H1 (cell line): ENCODE measurements around the gene COQ8B. TPM values are rescaled to one million over a fixed set of nuclear protein-coding genes. Genes with fewer than 3 reads are reported as not detected.

Experiments used
- CTCF ChIA-PET: fragments of 300-600 bp; sonication (Branson Sonifier 250); formaldehyde crosslinking; loops from one replicate; lab custom pipeline; 2021; ENCODE audit not compliant: partially characterized antibody; lab: Charles Lee
- POLR2A ChIA-PET: fragments of 300-600 bp; sonication (Branson Sonifier 250); formaldehyde crosslinking; loops from one replicate; lab custom pipeline; 2021; ENCODE audit warnings: inconsistent platforms; ENCODE audit not compliant: partially characterized antibody; lab: Charles Lee
- DNase-seq, 2 experiments: peaks; one replicate each; pipeline versions ENCODE4 v3.0.0 to v3.0.0-alpha.2; 2010 to 2022; ENCODE audit warnings: low spot score in 2 of 2, low read depth in 1 of 2, mixed read lengths in 1 of 2
- FAIRE-seq: peaks from 2 replicates; lab custom pipeline; 2011; peaks lifted over from hg19 to GRCh38; lab: Jason Lieb, UNC
- H2AFZ ChIP-seq: 2 replicates; pipeline ENCODE4 v1.8.1; 2012; ENCODE audit warnings: low read length, inconsistent platforms
- H2AK5ac ChIP-seq: 2 replicates; pipeline ENCODE4 v1.6.1; 2013; ENCODE audit warnings: low read depth, low read length
- H2BK120ac ChIP-seq: replicated peaks from 2 replicates; pipeline ENCODE3; 2013; ENCODE audit warnings: low read depth, low read length, inconsistent platforms
- H2BK12ac ChIP-seq: 2 replicates; pipeline ENCODE4 v1.6.1; 2013; ENCODE audit warnings: low read depth, low read length
- H2BK15ac ChIP-seq: 2 replicates; pipeline ENCODE4 v1.6.1; 2013; ENCODE audit warnings: low read length
- H2BK20ac ChIP-seq: 2 replicates; pipeline ENCODE4 v1.6.1; 2013; ENCODE audit warnings: low read length
- H2BK5ac ChIP-seq: 2 replicates; pipeline ENCODE4 v1.6.1; 2013; ENCODE audit warnings: low read depth, low read length
- H3K14ac ChIP-seq: 2 replicates; pipeline ENCODE4 v1.6.1; 2013; ENCODE audit warnings: inconsistent platforms; ENCODE audit not compliant: insufficient read length
- H3K18ac ChIP-seq: 2 replicates; pipeline ENCODE4 v1.6.1; 2013; ENCODE audit warnings: low read length; ENCODE audit errors: extremely low read depth
- H3K23ac ChIP-seq: 2 replicates; pipeline ENCODE4 v1.6.1; 2013; ENCODE audit warnings: inconsistent platforms; ENCODE audit not compliant: insufficient read length
- H3K23me2 ChIP-seq: 2 replicates; pipeline ENCODE4 v1.6.1; 2013; ENCODE audit warnings: low read depth, low read length
- H3K27ac ChIP-seq: 2 replicates; pipeline ENCODE4 v1.6.1; 2011; ENCODE audit warnings: low read depth, low read length, inconsistent platforms
- H3K27me3 ChIP-seq, 4 experiments: replicated peaks in 1 of 4; 1 replicate in 1 of 4; 2 replicates in 3 of 4; pipeline versions ENCODE4 v1.6.1 to v1.8.1; 2011 to 2013; ENCODE audit warnings: low read length in 3 of 4, mild to moderate bottlenecking in 3 of 4, inconsistent platforms in 2 of 4, mixed read lengths in 2 of 4, moderate library complexity in 1 of 4; ENCODE audit not compliant: control insufficient read depth in 3 of 4, insufficient read depth in 3 of 4; ENCODE audit errors: extremely low read depth in 1 of 4
- H3K36me3 ChIP-seq, 4 experiments: 2 replicates each; pipeline versions ENCODE4 v1.6.1 to v1.8.1; 2011 to 2013; ENCODE audit warnings: mild to moderate bottlenecking in 4 of 4, low read length in 3 of 4, moderate library complexity in 2 of 4, control low read depth in 1 of 4, inconsistent platforms in 1 of 4; ENCODE audit not compliant: insufficient read depth in 4 of 4, control insufficient read depth in 2 of 4
- H3K4ac ChIP-seq: replicated peaks from 2 replicates; pipeline ENCODE3; 2013; ENCODE audit warnings: low read length, low read depth, mixed read lengths, inconsistent platforms; ENCODE audit not compliant: insufficient read length
- H3K4me1 ChIP-seq, 4 experiments: replicated peaks in 1 of 4; 1 replicate in 1 of 4; 2 replicates in 3 of 4; pipeline versions ENCODE4 v1.6.1 to v1.8.1; 2011 to 2013; ENCODE audit warnings: low read length in 3 of 4, inconsistent platforms in 2 of 4, mixed read lengths in 1 of 4; ENCODE audit not compliant: insufficient read depth in 4 of 4, control insufficient read depth in 3 of 4
- H3K4me2 ChIP-seq, 2 experiments: 2 replicates each; pipeline versions ENCODE4 v1.6.1 to v1.8.1; 2011 to 2013; ENCODE audit warnings: low read depth in 2 of 2, low read length in 2 of 2, control low read depth in 1 of 2, inconsistent platforms in 1 of 2, mild to moderate bottlenecking in 1 of 2; ENCODE audit not compliant: insufficient read depth in 1 of 2
- H3K4me3 ChIP-seq, 4 experiments: fragments of 200-600, 300-600 bp in 1 of 4; sonication (generic), shearing (Covaris generic), sonication (Bioruptor Twin) in 1 of 4; 2 replicates each; pipeline versions ENCODE4 v1.5.1 to v1.8.1; 2011 to 2016; ENCODE audit warnings: low read length in 4 of 4, low read depth in 3 of 4, control low read depth in 2 of 4, inconsistent platforms in 2 of 4, mild to moderate bottlenecking in 2 of 4, mixed read lengths in 1 of 4, moderate library complexity in 1 of 4; ENCODE audit not compliant: insufficient read depth in 2 of 4; ENCODE audit errors: extremely low read depth in 1 of 4
- H3K56ac ChIP-seq: replicated peaks from 2 replicates; pipeline ENCODE3; 2013; ENCODE audit warnings: low read depth, mild to moderate bottlenecking, mixed read lengths, low read length, inconsistent platforms; ENCODE audit not compliant: insufficient read length
- H3K79me1 ChIP-seq: 2 replicates; pipeline ENCODE4 v1.6.1; 2013; ENCODE audit warnings: low read depth, low read length, control low read depth
- H3K79me2 ChIP-seq, 2 experiments: 2 replicates each; pipeline versions ENCODE4 v1.6.1 to v1.8.1; 2012 to 2013; ENCODE audit warnings: low read length in 2 of 2, mild to moderate bottlenecking in 2 of 2, inconsistent platforms in 1 of 2; ENCODE audit not compliant: insufficient read depth in 2 of 2, control insufficient read depth in 1 of 2
- H3K9ac ChIP-seq, 4 experiments: replicated peaks in 1 of 4; 1 replicate in 1 of 4; 2 replicates in 3 of 4; pipeline versions ENCODE4 v1.6.1 to v1.8.1; 2011 to 2013; ENCODE audit warnings: low read depth in 3 of 4, low read length in 3 of 4, control low read depth in 2 of 4, mild to moderate bottlenecking in 2 of 4, moderate library complexity in 2 of 4, inconsistent platforms in 1 of 4; ENCODE audit errors: extremely low read depth in 1 of 4
- H3K9me3 ChIP-seq, 2 experiments: 2 replicates each; pipeline versions ENCODE4 v1.6.1 to v1.8.1; 2012 to 2013; ENCODE audit warnings: mild to moderate bottlenecking in 2 of 2, moderate library complexity in 2 of 2, control low read depth in 1 of 2, inconsistent platforms in 1 of 2, low read depth in 1 of 2, low read length in 1 of 2, mixed read lengths in 1 of 2; ENCODE audit not compliant: insufficient read depth in 2 of 2
- H4K20me1 ChIP-seq, 2 experiments: replicated peaks in 1 of 2; 2 replicates each; pipeline versions ENCODE3 to v1.8.1; 2011 to 2013; ENCODE audit warnings: inconsistent platforms in 2 of 2, low read length in 2 of 2, mild to moderate bottlenecking in 1 of 2; ENCODE audit not compliant: insufficient read depth in 2 of 2, control insufficient read depth in 1 of 2
- H4K5ac ChIP-seq: 2 replicates; pipeline ENCODE4 v1.6.1; 2013; ENCODE audit warnings: low read length, low read depth, mixed read lengths, inconsistent platforms; ENCODE audit not compliant: insufficient read length
- H4K8ac ChIP-seq: 2 replicates; pipeline ENCODE4 v1.8.0; 2013; ENCODE audit warnings: mild to moderate bottlenecking, moderate library complexity, low read length, inconsistent platforms; ENCODE audit not compliant: insufficient read depth; ENCODE audit errors: extremely low read depth
- H4K91ac ChIP-seq: replicated peaks from 2 replicates; pipeline ENCODE3; 2013; ENCODE audit warnings: low read length, mixed read lengths, inconsistent platforms; ENCODE audit not compliant: insufficient read length
- CHD2 ChIP-seq: IDR thresholded peaks from 2 replicates; pipeline ENCODE4 v1.6.1; 2012; ENCODE audit warnings: low read length, improper control_type of control experiment
- CREB1 ChIP-seq: IDR thresholded peaks from 2 replicates; pipeline ENCODE4 v1.6.1; 2012; ENCODE audit warnings: inconsistent platforms
- E2F6 ChIP-seq: IDR thresholded peaks from 2 replicates; pipeline ENCODE4 v1.6.1; 2012; ENCODE audit warnings: inconsistent platforms
- EP300 ChIP-seq, 2 experiments: IDR thresholded peaks; 1 replicate in 1 of 2; 2 replicates in 1 of 2; pipeline ENCODE4 v1.6.1; 2011 to 2012; ENCODE audit warnings: low read depth in 2 of 2, low read length in 2 of 2, mild to moderate bottlenecking in 2 of 2, borderline replicate concordance in 1 of 2, inconsistent platforms in 1 of 2, moderate library complexity in 1 of 2
- WGBS, 2 experiments: shearing (Covaris generic) in 1 of 2; methylation state at CpG; one replicate each; pipeline versions ENCODE4 v1.1.6 to v1.1.7; 2013 to 2015; ENCODE audit warnings: low lambda C conversion rate in 2 of 2, mixed read lengths in 2 of 2, inconsistent platforms in 1 of 2, low coverage in 1 of 2, missing lambda C conversion rate in 1 of 2; ENCODE audit not compliant: insufficient replicate concordance in 2 of 2, insufficient coverage in 1 of 2, insufficient read length in 1 of 2; ENCODE audit errors: extremely low coverage in 1 of 2, missing lambda C conversion rate in 1 of 2; 5-methylcytosine and 5-hydroxymethylcytosine counted together
- polyA plus RNA-seq, 7 experiments: library from polyadenylated mRNA; depleted of rRNA in 3 of 7; stranded (reverse) in 5 of 7; unstranded in 2 of 7; fragments of >200 nt in 5 of 7; fragments of 200-250 nt in 2 of 7; gene quantifications; 1 replicate in 5 of 7; 2 replicates in 1 of 7; 4 replicates in 1 of 7; pipeline versions ENCODE4 v1.2.1 to v1.2.3, GENCODE V29; 2011 to 2013; ENCODE audit warnings: missing spikeins in 2 of 7, mixed read lengths in 2 of 7
- total RNA-seq: library from RNA; stranded (reverse); fragmentation: NEBNext Ultra II Directional; extraction: Animal tissue kit (Norgen Biotek cat#: 25700); gene quantifications from 2 replicates; pipeline ENCODE4 v1.2.1, GENCODE V29; 2021
- TF ChIP-seq, protein P1 (sequence below), 3 experiments: IDR thresholded peaks; 1 replicate in 2 of 3; 2 replicates in 1 of 3; pipeline versions ENCODE4 v1.5.1 to v1.6.1; 2011; ENCODE audit warnings: low read length in 3 of 3, mild to moderate bottlenecking in 3 of 3, inconsistent platforms in 2 of 3, low read depth in 1 of 3, moderate library complexity in 1 of 3; ENCODE audit not compliant: insufficient read depth in 1 of 3; ENCODE audit errors: control extremely low read depth in 1 of 3

COQ8B gene
- total and polyA plus RNA-seq, 2 of the 8 experiments (the other 6 are each of a cell fraction or from before 2014, with no cell fraction given) = 41.7 to 46.1 TPM

DNA sequence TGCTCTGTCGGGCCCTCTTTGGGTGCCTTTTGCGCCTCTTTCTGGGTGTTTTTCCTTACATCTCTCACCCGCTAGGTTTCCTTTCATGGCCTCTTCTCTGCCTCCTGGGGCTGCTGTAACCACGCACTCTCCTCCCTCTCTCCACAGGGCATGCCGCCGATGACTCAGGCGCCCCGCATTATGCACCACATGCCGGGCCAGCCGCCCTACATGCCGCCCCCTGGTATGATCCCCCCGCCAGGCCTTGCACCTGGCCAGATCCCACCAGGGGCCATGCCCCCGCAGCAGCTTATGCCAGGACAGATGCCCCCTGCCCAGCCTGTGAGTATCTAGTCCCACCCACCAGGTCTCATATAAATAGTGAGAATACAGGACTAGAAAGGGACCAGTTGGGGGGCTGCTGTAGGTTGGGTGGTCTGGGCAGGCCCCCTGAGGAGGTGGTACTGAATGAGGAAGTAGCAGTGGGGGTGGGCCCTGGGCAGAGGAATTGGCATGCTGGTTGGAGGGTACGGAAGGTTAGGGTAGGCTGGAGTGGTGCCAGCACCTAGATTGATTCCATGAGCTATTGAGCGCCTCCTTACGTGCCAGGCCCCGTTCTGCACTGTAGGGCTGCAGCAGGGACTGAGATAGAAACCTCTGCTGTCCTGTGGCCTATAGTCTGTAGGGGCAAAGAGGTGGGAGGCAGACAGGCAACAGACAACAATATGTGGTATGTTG, 46.2 kb upstream of the COQ8B start:
- Histone ChIP-seq H3K14ac (no peak overlapping the region), H4K5ac (no peak overlapping the region), H3K9me3 (no peaks in the 10 kb centered on the region), H3K4ac (no peak overlapping the region), H3K4me2 (no peak overlapping the region), H3K36me3 (peaks cover 58 to 88% (median 72%) of the 10 kb centered on the region in 4 experiments), H3K4me3 (no peak overlapping the region), H3K27ac (no peak overlapping the region), H3K79me1 (peaks cover 2% of the 10 kb centered on the region; the same call in 1 of the 2 replicates), H2AK5ac (no peak overlapping the region), H3K18ac (no peak overlapping the region), H3K79me2 (peaks cover 0 to 9% of the 10 kb centered on the region in 2 experiments; a peak in 2 of 4 replicates), H3K23me2 (no peaks in the 10 kb centered on the region; the same call in 1 of the 2 replicates), H3K56ac (no peak overlapping the region), H4K20me1 (peaks cover 14 to 28% of the 10 kb centered on the region in 2 experiments)
- POLR2A ChIA-PET = interaction anchor here (1.0 to 17.9 kb wide), 7 partner anchors 9 to 40 kb away, joined by 3 to 399 read pairs (median 5); partner anchors contain the start of genes ACTMAP, RAB4B and SNRPA
- no peak for FAIRE-seq
- CTCF ChIA-PET = interaction anchor here (0.7 to 1.4 kb wide), 4 partner anchors 10 to 42 kb away, joined by 3 to 6 read pairs (median 4); no protein-coding TSS in a partner anchor
- no peak for TF ChIP-seq E2F6
- TF ChIP-seq CREB1 = no peak
- no peak for TF ChIP-seq CHD2
- TF ChIP-seq EP300 (IDR thresholded peaks at IDR 0.05; ENCODE audit: borderline replicate concordance in 1 of 2, low read depth in 2 of 2, low read length in 2 of 2) = no peak
- TF ChIP-seq, protein P1, sequence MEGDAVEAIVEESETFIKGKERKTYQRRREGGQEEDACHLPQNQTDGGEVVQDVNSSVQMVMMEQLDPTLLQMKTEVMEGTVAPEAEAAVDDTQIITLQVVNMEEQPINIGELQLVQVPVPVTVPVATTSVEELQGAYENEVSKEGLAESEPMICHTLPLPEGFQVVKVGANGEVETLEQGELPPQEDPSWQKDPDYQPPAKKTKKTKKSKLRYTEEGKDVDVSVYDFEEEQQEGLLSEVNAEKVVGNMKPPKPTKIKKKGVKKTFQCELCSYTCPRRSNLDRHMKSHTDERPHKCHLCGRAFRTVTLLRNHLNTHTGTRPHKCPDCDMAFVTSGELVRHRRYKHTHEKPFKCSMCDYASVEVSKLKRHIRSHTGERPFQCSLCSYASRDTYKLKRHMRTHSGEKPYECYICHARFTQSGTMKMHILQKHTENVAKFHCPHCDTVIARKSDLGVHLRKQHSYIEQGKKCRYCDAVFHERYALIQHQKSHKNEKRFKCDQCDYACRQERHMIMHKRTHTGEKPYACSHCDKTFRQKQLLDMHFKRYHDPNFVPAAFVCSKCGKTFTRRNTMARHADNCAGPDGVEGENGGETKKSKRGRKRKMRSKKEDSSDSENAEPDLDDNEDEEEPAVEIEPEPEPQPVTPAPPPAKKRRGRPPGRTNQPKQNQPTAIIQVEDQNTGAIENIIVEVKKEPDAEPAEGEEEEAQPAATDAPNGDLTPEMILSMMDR (IDR thresholded peaks at IDR 0.05; ENCODE audit: control extremely low read depth in 1 of 3, insufficient read depth in 1 of 3, low read depth in 1 of 3, low read length in 3 of 3) = no peak
- TF ChIP-seq, all 59 proteins: peak for 0
- Histone ChIP-seq H2BK15ac (no peak overlapping the region), H4K8ac (no peak overlapping the region), H2BK20ac (no peak overlapping the region), H2AFZ (no peak overlapping the region), H2BK5ac (no peak overlapping the region), H3K27me3 (no peaks in the 10 kb centered on the region), H3K4me1 (no peaks in the 10 kb centered on the region), H4K91ac (no peak overlapping the region), H2BK12ac (no peak overlapping the region), H3K23ac (no peak overlapping the region), H3K9ac (no peak overlapping the region), H2BK120ac (no peak overlapping the region)
- 90% methylated on average over 16 of the region's 17 CpGs; no CpG with 5 or more reads in 1 of the 2 experiments for WGBS, 2 experiments
- DNase-seq = no peak
